GM10847 (cell line): ENCODE measurements around the gene FASN.

ENCODE experiments used
- POLR2A ChIP-seq: IDR thresholded peaks from 2 replicates; pipeline ENCODE4 v1.6.1; 2011; ENCODE audit not compliant: insufficient read length; ENCODE audit errors: extremely low read depth

The FASN gene

DNA sequence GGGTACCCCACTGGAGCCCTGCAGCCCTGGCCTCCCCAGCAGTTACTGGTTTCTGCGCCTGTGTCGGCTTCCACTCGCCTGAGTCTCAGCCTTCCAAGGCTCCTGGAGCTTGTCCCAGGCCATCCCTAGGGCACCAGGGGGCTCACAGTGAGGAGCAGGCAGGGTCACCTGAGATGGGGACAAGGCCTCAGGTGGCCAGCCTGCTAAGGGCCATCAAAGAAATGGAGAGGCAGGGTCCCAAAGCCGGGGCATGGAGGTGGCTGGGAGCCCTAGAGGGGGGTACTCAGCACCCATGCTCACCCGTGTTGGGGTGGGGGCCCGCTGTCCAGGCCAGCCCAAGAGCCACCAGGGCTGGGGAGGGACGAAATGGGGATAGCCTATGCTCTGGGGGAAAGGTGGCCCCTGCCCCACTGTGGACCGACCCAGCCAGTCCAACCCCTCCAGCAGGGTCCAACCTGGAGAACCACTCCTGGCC, 1.3 kb downstream of the FASN start:
- no peak for TF ChIP-seq POLR2A

DNA sequence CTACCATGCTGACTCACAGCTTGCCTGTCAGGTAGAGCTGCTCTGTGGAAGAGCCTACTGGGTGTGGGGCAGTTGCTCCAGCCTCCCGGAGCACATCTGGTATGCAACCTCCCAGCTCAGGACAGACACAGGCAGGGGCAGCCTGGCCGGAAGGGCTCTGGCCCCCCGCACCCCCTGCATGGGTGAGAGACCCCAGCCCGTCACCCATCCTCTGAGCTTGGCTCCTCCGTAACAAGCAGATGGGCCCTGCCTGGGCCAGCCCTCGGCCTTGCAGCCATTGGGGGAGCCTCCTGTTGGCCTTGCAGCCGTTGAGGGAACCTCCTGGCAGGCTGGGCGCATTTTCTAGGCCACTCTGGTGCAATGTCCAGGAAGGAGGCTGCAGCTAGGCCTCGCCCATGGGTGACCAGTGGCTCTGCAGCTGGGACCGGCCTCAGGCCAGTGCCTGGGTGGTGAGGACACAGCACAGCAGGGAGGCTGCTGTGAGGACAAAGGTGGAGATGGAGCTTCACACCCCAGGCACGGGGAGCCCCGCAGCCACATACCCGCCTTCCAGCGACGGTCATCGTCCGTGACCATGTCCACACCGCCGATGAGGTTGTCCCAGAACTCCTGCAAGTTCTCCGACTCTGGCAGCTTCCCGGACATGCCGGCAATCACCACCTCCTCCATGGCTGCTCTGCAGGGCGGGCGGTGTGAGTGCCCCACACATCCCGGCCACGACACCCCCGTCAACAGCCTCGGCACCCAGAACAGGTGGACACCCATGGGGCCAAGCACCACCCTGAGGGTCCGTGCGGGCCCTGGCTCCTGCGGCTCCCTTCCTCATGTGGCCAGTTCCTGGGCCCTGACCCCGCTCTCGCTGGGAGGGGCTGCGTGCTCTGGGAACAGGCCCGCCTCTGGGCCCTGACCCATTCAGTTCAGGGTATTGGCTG, 2.0 kb downstream of the FASN start:
- no peak for TF ChIP-seq POLR2A

- no peak for TF ChIP-seq POLR2A
Measured at GRCh38 chr17:82094931-82095776, 2.9 kb downstream of the FASN start.

GRCh38 chr17:82092995-82093751, 4.9 kb downstream of the FASN start:
- no peak for TF ChIP-seq POLR2A

GRCh38 chr17:82092628-82092994, 5.4 kb downstream of the FASN start:
- TF ChIP-seq POLR2A: no peak

GRCh38 chr17:82092094-82092586, 5.9 kb downstream of the FASN start:
- no peak for TF ChIP-seq POLR2A

- TF ChIP-seq POLR2A: no peak
Measured at GRCh38 chr17:82091264-82092066, 6.6 kb downstream of the FASN start.

GRCh38 chr17:82090549-82091263, 7.3 kb downstream of the FASN start:
- no peak for TF ChIP-seq POLR2A

GRCh38 chr17:82089723-82090548, 8.1 kb downstream of the FASN start:
- no peak for TF ChIP-seq POLR2A

- TF ChIP-seq POLR2A: no peak
Measured at GRCh38 chr17:82088838-82089722, 9.0 kb downstream of the FASN start.

DNA sequence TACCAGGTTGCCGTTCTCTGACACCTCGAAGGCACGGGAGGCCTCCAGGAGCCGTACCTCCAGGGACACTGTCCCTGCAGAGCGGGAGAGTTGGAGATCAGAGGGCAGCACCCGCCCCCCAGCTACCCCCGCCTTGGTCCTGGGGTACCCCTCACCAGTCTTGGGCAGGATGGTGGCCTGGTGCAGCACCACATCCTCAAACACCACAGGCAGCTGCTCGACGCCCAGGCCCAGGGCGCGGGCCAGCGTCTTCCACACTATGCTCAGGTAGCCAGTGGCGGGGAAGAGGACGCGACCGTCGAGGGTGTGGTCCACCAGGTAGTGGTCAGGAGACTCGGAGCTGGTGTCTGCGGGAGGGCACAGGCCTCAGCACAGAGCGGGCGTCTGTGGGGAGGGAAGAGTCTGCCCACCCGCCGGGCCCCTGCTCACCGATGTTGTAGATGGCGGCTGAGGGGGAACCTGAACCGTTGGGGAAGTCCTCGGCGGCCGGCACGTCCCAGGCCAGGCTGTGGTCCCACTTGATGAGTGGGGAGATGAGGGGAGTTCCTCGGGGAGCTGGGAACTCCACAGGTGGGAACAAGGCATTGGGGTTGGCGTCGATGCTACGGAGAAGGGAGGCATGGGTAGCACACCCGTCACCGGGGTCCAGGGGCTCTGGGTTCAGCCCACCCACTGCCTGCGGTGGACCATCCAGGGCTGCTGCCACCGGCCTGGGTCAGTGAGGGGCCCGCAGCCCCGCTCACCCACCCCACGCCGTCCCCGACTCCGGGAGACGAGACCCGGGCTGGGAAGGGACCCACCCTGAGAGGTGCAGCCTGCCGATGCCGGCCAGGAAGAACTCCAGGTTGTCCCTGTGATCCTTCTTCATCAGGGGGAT, 9.8 kb downstream of the FASN start:
- no peak for TF ChIP-seq POLR2A
